ENCODE results near the gene TANC1. TPM values are rescaled to one million over a fixed set of nuclear protein-coding genes. Genes with fewer than 3 reads are reported as not detected.

Gene TANC1
- polyA plus RNA-seq, 2 of the 4 experiments (the other 2 are of a cell fraction): 9.2 to 21.2 TPM

GRCh38 chr2:159030674-159031380, 62.4 kb downstream of the TANC1 start:
- H3K9me3 ChIP-seq: no peaks in the 10 kb centered on the region
- DNase-seq (ENCODE audit: low read depth in 1 of 2, low spot score in 1 of 2) (peak; percentile 21 to 47), ATAC-seq (peak; percentile 88 to 93), FAIRE-seq (no peak)
- H3K4me3 ChIP-seq: no peak overlapping the region
- peak overlapping the region; percentile 64 for H3K4me2 ChIP-seq
- POLR2A ChIA-PET: no interaction called here
- 0 out of 2 replicates have a peak, but pooled peaks have one; percentile 10 for TF ChIP-seq GATA3 (IDR thresholded peaks at IDR 0.05; ENCODE audit: borderline replicate concordance)
- peak in 1 of 2 experiments; percentile 17; a peak in 1 of 5 replicates for TF ChIP-seq RAD21 (conservative IDR thresholded peaks at IDR 0.05 in 1 of 2, IDR thresholded peaks at IDR 0.05 in 1 of 2)
- TF ChIP-seq ESRRA (IDR thresholded peaks at IDR 0.05; ENCODE audit: borderline replicate concordance, low read length): no peak
- 14% methylated on average over 2 of the region's 2 CpGs for WGBS (ENCODE audit: missing lambda C conversion rate)
- H3K27ac ChIP-seq: peak overlapping the region; percentile 41 to 79; a peak in 4 of 6 replicates
- H3K4me1 ChIP-seq: peaks cover 23% of the 10 kb centered on the region
- CTCF ChIA-PET: interaction anchor here (0.5 to 1.0 kb wide), 3 partner anchors 16 to 41 kb away, joined by 3 read pairs; no protein-coding TSS in a partner anchor

GRCh38 chr2:159032146-159032545, 63.7 kb downstream of the TANC1 start:
- CTCF ChIA-PET: interaction anchor here (1.0 to 1.3 kb wide), 2 partner anchors 17 to 85 kb away, joined by 3 read pairs; no protein-coding TSS in a partner anchor
- no peak overlapping the region for H3K27ac ChIP-seq
- DNase-seq (ENCODE audit: low read depth in 1 of 2, low spot score in 1 of 2) (no peak), FAIRE-seq (no peak), ATAC-seq (no peak)
- H3K4me3 ChIP-seq: no peak overlapping the region
- 0 out of 3 replicates have a peak, but pooled peaks cover under 1% of the 10 kb centered on the region for H3K9me3 ChIP-seq
- TF ChIP-seq RFX5 (IDR thresholded peaks at IDR 0.05) (no peak), JUN (IDR thresholded peaks at IDR 0.05) (no peak), HMGXB4 (CRISPR knock-in tag; IDR thresholded peaks at IDR 0.05; ENCODE audit: borderline replicate concordance) (no peak), SMC3 (IDR thresholded peaks at IDR 0.05) (no peak), KDM5A (IDR thresholded peaks at IDR 0.05) (no peak), TP53 (CRISPR knock-in tag; IDR thresholded peaks at IDR 0.05) (no peak), ZNF302 (CRISPR knock-in tag; IDR thresholded peaks at IDR 0.05) (no peak), RARB (CRISPR knock-in tag; IDR thresholded peaks at IDR 0.05) (no peak), FOXS1 (CRISPR knock-in tag; IDR thresholded peaks at IDR 0.05) (no peak), MYC (IDR thresholded peaks at IDR 0.05; ENCODE audit: borderline replicate concordance, low read length) (no peak), RAD21 (conservative IDR thresholded peaks at IDR 0.05 in 1 of 2, IDR thresholded peaks at IDR 0.05 in 1 of 2) (no peak), HOXB5 (CRISPR knock-in tag; IDR thresholded peaks at IDR 0.05) (no peak)
- 74% methylated on average over 3 of the region's 3 CpGs for WGBS (ENCODE audit: missing lambda C conversion rate)
- no peak overlapping the region for H3K4me2 ChIP-seq
- POLR2A ChIA-PET: no interaction called here
- peaks cover 23% of the 10 kb centered on the region for H3K4me1 ChIP-seq

- POLR2A ChIA-PET: no interaction called here
- ATAC-seq (no peak), FAIRE-seq (no peak), DNase-seq (ENCODE audit: low read depth in 1 of 2, low spot score in 1 of 2) (no peak)
- Histone ChIP-seq H3K9me3 (0 out of 3 replicates have a peak, but pooled peaks cover 5% of the 10 kb centered on the region), H3K4me1 (peaks cover 23% of the 10 kb centered on the region), H3K4me3 (no peak overlapping the region), H3K27ac (no peak overlapping the region), H3K4me2 (no peak overlapping the region)
- CTCF ChIA-PET: interaction anchor here (1.3 kb wide), 1 partner anchor 85 kb away, joined by 3 read pairs; no protein-coding TSS in a partner anchor
- TF ChIP-seq HOXA7 (CRISPR knock-in tag; IDR thresholded peaks at IDR 0.05) (no peak), HES2 (IDR thresholded peaks at IDR 0.05) (no peak), HMGXB4 (CRISPR knock-in tag; IDR thresholded peaks at IDR 0.05; ENCODE audit: borderline replicate concordance) (no peak), EP300 (IDR thresholded peaks at IDR 0.05) (no peak)
- WGBS (ENCODE audit: missing lambda C conversion rate): 84% methylated on average over 2 of the region's 2 CpGs
Observed at GRCh38 chr2:159032580-159032979, 64.1 kb downstream of the TANC1 start.

Data from A549 (cell line).